GM18861 (cell line): Measurements from ENCODE around the gene CACNA1I.

Experiments
- ATAC-seq: cut with Tn5 transposase; IDR thresholded peaks from one replicate; pipeline ENCODE4 v1.9.1; 2021; ENCODE audit not compliant: unreplicated experiment

The CACNA1I gene

DNA sequence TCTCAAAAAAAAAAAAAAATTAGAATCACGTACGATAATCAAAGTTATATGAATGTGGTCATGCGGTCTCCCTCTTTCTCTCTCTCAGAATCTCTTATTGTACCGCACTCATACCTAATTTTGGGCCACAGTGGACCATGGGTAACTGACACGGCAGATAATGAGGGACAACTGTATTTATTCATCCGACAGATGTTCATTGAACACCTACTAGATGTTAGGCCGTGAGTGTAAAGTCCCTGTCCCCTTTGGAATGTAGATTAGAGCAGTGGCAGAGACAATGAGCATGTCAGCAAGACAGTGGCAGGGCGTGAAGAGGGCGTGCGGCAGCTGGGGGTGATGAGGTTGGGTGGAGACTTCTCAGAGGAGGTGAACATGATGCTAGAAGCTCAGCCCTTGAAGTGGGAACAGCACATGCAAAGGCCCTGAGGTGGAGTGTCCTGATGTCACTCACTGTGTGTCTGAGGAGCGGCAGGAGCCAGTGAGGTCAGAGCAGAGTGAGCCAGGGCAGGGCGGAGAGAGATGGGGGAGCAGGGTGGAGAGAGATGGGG lies 25.1 kb downstream of the CACNA1I start:
- ATAC-seq, result no peak

DNA sequence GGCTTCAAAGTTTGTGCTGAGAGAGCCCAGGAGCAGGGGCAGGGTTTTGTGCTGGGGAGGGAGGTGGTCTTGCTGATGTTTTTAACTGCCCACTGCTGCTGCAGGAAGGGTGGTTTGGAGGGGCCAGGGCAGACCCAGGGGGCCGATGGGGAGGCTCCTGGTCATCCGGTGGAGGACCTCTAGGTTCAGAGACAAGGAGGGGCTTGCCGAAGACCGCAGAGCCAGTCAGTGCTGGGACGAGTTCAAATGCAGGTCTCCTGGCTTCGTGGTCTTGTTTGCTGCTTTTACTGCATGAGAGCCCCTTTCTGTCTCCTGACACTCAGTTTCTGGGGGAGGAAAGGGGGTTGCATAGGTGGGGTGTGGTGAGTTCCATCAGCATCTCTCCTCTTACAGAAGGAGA lies 26.0 kb downstream of the CACNA1I start:
- no peak for ATAC-seq

DNA sequence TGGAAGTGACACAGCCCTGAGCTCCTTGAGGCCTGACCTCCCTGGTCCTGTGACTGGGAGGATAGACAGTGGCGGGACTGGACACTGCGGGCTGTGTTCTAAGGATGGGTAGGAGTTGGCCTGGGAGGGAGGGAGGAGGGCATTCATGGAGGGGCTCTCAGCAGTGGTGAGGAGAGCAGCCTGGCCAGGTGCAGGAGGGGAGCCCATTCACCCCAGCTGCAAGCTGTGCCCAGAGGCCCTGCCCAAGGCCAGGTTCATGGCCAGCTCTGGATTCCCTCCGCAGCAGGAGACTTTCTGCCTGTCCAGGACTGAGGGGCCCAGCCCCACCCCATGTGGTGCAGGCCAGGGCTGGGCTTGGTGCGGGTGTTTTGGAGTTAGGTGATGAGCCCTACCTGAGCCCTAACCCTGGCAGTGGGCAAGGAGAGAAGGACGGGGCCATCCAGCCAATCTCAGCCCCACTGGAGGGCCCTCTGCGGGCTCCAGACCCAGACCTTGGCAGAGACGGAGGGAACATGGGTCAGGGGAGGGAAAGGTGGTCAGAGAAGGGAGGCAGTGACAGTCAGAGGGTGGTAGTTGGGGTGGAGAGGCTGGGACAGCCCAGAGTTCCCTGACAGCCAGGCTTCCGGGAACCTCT lies 26.8 kb downstream of the CACNA1I start:
- no peak for ATAC-seq

DNA sequence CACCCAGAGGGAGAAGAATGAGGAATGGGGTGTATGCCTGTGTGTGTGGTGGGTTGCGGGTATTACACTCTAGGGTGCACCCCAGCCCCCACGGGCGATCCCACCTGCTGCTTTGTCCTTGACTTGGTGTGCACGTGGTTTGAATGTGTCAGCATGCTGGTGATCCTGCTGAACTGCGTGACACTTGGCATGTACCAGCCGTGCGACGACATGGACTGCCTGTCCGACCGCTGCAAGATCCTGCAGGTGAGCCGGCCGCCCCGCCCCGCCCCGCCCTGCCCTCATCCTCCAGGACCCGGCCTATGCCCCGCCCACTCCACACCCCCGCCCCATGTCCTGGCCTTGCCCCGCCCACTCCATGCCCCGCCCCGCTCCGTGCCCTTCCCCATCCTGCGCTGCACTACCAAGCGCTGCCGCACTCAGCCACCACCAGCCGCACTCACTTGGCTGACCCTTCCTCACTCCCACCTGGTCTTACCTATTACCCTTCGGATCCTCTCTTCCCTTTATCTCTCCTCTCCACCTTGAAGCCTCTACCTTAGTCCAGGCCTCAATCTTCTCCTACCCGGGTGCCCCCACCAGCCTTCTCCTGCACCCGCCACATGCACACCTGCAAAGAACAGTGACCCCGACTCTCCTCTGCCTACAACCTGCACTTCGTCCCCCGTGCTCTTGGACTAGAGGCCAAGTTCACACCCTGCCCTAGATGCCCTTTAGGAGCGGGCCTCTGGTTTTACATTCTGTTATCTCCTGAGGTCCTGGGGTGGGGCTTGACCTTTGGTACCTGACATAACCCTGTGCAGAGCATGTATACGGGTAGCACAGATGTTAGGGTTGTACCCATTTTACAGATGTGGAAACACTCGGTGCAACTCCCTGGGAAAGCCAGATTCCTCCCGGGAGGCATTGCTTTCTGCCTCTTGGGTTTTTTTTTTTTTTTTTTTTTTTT lies 27.7 kb downstream of the CACNA1I start:
- no peak for ATAC-seq

DNA sequence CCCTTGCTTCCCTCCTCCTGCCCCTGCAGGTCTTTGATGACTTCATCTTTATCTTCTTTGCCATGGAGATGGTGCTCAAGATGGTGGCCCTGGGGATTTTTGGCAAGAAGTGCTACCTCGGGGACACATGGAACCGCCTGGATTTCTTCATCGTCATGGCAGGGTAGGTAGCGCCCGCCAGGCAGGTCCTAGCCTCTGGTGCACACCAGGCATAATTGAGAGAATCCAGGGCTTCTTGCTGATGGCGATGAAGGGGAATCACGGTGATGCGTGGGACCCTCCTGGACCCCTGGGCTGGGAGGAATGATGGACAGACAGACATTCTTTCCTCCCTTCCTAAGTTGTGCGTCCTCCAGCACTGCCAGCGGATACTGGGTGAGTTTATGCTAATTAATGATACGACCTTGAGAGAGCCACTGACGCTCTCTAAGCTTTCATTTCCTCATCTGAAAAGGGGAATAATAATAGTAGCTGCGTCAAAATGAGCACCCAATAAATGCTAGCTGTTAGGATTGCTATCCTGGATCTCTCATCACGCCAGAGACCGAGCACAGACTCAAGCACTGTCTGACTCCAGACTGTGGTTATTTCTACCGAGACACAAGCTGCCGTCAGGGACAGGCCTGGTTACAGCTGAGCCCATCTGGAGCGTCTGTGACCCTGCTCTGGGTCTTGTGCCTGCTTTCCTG lies 30.1 kb downstream of the CACNA1I start:
- ATAC-seq, result no peak

DNA sequence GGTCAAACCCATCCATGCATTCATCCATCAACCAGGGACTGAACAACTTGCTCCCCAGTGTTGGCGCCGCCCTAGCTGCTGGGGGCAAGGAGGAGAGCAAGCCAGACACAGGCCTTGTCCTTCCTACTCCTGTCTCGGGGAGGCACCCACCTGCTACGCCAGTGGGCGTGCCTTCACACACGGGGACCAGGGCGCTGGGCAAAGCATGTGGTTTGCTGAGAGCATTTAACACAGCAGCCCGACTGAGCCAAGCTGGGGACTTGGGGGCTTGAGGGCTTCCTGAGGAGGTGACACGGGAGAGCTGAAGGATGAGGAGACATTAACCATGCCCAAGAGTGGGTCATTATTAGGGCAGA lies 30.6 kb downstream of the CACNA1I start:
- ATAC-seq, result no peak

DNA sequence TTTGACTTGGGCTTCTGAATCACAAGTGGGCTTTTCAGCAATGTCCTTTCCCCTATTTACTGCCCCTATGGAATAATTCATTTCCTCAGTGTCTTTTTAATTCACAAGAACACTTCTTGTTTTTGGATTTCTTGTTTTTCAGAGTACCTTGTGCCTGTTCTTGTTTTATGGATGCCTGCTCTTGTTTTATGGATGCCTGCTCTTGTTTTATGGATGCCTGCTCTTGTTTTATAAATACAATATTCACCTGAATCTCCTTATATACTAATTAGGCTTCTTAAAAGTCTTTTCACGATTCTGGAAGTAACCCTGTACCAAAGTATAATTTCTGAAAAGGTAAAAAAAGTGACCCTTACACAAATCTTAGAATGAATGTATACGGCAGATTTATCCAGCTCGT lies 32.8 kb downstream of the CACNA1I start:
- no peak for ATAC-seq

DNA sequence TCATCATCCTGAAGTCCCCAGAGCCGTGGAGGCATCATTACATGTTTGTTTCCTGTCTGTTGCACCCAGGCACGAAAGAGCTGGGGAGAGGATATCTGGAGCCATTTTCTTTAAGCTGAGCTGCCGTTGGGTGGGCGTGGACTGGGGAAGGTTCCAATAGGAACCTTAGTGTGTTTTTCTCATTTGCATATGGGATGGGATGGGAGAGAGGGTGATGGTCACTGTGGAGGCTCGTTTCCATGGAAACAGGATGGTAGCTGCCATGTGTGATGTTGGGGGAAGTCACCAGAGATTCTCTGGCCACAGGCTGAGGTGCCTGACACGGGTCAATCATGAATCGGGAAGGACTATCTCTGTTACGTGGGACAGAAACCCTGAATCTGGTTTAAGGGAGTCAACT lies 39.7 kb downstream of the CACNA1I start:
- no peak for ATAC-seq

DNA sequence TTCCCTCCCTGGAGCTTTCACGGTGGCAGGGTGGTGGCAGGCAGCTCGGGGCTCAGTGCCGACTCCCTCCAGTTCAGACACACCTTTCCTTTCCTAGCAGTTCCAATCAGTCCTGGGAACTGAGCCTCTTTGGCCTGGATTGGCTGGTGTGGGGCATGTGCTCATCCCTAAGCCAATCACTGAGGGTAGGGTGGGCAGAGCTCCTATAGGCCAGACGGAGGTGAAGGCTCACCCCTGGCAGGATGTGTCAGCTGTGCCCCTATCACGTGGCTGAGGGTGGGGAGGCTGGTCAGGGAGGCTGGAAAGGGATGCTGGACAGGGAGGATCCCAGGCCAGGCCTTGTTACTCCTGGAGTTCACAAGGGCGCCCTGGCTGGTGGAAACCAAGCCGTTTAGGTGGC lies 40.2 kb downstream of the CACNA1I start:
- ATAC-seq, result no peak

DNA sequence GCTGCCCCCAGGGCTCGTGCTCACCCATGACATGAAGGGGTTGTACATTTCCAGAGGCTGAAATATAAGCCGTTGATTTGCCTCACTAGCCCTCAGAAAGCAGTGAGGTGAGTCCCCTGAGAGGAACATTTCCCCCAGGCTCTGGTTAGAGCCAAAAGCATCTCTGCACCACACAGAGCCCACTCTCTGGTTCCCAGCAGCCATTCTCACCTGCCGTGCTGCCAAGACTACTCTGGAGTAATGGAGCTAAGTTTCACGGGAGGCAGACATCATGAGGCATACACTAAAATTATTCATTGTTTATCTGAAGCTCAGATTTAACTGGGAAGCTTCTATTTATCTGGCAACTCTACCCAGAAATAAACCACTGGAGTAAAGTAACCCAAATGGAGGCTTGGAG lies 40.8 kb downstream of the CACNA1I start:
- ATAC-seq, result no peak

DNA sequence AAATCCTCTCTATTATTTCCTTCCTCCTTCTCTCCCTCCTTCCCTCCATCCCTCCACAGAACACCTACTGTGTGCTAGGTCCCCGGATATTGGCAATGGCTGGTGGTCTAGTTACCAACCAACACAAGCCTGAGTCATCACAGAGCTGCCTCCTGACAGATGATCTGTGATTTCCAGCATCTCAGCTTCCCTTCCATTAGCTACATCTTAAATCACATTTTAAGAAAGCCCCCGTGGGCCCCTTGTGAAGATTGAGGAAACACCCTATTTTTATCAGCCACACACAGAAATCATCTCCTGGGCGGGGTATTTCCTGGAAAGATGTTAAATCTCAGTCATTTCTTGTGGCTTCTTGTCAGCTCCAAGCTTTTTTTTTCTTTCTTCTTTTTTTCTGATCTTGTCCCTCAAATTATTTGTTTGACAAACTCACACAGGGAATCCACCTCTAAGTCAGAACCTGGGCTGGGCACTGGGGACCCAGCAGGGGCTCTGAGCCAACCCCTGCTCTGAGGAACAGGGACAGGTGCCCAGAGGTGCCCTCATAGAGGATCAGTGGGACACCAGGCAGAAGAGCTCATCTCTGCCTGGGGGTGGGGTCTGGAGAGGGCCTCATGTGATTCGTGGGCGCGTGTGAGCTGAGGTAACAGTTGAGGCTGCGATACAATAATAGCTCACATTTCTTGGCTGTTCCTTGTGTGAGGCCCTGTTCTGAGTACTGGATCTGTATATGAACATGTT lies 42.4 kb downstream of the CACNA1I start:
- no peak for ATAC-seq

DNA sequence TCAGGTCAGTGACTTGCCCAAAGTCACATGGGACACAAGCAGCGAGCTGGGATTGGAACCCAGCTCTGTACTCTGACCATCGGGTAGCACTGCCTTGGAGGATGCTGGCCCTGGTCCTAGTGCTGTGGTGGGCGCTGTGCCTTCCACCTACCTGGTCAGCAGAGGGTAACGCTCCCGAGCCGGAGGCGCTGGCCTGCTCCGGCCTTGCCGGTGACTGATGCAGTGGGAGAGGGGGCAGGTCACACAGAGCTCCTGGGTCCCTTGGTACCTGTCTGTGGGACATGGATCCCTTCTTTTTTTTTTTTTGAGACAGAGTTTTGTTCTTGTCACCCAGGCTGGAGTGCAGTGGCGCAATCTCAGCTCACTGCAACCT lies 43.0 kb downstream of the CACNA1I start:
- no peak for ATAC-seq

DNA sequence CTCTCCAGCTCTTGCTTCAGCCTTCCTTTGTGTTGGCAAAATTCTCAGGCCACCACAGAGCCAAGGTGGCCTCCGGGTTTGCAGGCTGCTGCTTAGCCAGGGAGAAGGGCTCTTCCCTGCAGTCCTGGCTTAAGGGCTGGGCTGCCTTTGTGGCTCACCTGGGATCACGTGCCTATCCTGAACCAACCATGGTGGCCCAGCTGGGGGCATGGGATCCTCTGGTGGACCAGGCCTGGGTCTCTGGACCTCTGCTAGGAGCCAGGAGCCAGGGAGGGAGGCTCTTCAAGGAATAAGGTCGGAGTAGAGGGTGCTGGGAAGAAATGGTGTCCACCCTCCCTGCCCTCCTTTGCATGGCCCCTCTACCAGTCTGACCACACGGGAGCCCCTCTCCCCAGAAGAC lies 43.9 kb downstream of the CACNA1I start:
- ATAC-seq, result no peak

DNA sequence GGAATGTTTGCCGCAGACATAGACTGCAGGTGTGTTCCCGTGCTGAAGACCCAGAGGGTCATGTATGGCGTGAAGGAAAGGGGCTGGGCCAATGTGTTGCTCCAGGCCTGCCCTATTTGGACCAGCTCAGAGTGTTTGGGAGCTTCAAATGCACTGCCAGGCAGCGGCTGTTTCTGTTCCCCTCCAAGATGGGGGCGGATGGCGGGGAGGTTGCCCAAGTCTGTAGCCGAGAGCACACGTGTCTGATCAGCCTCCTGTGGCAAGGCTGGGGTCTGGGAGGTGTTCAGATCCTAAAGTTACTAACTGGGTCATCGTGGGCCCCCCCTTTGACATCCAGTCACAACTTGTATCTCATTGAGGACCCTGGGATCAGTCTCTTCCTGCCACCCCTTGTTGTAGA lies 45.5 kb downstream of the CACNA1I start:
- no peak for ATAC-seq

DNA sequence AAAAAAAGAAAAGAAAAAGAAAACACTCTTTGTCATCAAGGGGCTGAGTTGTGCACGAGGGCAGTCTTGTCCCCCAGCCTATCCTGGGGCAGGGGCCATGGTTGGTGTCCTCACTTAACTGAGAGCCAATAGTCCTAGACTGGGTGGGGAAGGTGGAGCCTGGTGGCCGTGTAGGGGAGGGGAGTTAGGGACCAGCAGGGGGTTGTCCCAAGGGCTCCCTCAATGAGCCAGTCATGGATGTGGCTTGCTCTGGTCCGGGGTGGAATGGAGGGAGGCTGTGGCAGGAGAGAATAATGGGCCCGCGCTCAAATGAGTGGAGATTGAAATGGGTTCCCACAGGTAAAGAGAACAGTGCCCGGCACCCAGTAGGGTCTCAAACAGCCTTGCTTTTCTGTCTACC lies 46.2 kb downstream of the CACNA1I start:
- ATAC-seq, result no peak

DNA sequence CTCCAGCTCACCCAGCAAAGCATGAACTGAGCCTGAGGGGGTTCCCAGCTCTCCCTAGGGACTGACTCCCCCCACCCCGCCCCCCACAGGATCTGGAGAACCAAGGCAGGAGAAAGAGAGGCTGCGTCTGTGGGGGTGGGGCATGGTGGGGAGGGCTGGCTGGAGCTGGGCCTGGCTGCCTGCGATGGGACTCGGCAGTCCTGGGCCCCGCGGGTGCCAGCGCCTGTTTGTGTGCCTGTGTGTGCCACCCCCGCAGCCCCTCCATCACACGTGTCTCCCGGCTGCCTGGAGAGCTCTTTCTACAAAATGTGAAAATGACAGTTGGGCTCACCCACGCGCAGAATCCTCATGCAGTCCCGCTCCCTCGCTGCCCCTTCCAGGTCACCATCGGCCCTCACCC lies 46.8 kb downstream of the CACNA1I start:
- ATAC-seq, result no peak

DNA sequence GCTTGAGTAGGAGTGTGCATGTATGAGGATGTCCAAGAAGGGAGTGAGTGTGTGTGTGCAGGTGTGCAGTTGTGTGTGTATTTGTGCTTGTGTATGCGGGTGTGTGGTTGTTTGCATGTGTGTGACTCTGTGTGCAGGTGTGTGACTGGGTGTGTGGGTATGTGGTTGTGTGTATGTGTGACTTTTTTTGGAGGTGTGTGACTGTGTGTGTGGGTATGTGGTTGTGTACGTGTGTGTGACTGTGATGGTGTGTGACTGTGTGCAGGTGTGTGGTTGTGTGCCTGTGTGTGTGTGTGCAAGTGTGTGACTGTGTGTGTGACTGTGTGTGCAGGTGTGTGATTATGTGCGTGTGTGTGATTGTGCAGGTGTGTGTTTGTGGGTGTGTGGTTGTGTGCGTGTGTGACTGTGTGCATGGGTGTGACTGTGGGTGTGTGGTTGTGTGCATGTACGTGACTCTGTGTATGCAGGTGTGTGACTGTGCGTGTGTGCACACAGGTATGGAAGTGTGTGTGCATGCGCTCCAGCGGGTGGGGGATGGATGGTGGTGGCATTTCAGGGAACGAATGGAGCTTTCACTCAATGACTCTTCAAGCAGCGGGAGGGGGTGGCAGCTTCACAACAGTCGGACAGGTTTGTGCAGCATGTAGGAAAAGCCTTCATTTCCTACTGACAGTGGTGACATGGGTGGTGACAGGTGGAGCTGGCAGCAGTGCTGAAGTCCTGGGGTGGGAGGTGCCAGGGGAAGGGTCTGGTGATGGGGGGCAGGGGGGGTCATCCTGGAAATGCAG lies 47.6 kb downstream of the CACNA1I start:
- ATAC-seq, result no peak

DNA sequence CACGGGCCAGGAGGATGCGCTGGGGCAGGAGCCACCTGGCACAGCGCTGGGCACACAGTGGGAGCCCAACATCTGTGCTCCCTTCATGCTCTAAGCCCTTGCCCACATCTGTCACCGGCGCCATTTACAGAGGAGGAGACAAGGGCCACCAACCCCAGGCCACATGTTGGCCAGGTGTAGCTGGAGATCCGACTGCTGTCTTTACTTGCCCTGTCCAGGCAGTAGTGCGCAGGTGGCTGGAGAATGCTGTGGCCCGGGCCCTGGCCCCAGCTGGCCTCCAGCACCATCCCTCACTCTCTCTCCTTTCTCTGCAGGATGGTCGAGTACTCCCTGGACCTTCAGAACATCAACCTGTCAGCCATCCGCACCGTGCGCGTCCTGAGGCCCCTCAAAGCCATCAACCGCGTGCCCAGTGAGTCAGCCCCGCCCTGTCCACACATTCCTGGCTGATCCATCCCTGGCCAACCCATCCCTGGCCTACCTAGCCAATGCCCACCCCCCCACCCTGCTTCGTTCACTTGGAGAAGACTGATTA lies 48.5 kb downstream of the CACNA1I start:
- ATAC-seq, result no peak

DNA sequence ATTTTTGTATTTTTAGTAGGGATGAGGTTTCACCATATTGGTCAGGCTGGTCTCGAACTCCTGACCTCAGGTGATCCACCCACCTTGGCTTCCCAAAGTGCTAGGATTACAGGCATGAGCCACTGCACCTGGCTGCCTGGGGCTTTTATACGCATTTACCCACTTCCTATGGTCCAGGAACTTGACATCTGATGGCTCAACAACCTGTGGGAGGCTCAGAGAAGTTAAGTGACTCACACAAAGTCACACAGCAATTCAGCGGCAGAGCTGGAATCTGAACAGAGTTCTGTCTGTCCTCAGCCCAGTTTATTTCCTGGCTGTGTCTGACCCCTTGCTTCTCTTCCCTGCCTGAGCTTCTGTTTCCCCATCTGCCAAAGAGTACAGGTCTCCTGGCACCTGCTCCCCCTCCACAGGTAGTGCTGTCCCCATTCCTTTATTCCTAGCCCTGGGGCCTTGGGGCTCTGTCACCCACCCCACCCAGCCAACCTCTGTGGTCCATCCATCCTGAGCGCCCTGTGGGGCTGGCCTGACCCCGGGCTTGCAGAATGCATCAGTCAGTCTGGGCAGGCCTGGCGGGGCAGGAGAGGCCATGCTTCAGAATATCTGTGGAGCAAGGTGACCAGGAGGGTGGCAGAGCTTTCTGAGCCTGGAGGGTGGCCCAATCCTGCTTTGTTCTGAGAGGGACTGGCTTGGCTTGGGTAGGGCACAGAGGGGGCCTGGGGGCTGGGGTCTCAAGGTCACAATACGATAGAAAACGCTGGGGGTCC lies 50.6 kb downstream of the CACNA1I start:
- ATAC-seq, result no peak
